H9 (cell line): Measurements from ENCODE around the gene HES4. TPM values are rescaled to one million over a fixed set of nuclear protein-coding genes. Genes with fewer than 3 reads are reported as not detected.

ENCODE experiments used
- DNase-seq: peaks from one replicate; pipeline ENCODE4 v3.0.0-alpha.2; 2017
- H2AFZ ChIP-seq: one replicate; pipeline ENCODE4 v1.6.1; 2013; ENCODE audit warnings: mild to moderate bottlenecking, low read length, control low read depth, moderate library complexity
- H2AK5ac ChIP-seq: 2 replicates; pipeline ENCODE4 v1.6.1; 2013; ENCODE audit warnings: low read length, control low read depth, mixed read lengths; ENCODE audit not compliant: insufficient read length
- H2BK120ac ChIP-seq: one replicate; pipeline ENCODE4 v1.6.1; 2013; ENCODE audit warnings: low read depth, mild to moderate bottlenecking, low read length, control low read depth, inconsistent platforms; ENCODE audit not compliant: poor library complexity, severe bottlenecking
- H2BK12ac ChIP-seq: 2 replicates; pipeline ENCODE4 v1.6.1; 2013; ENCODE audit warnings: low read length, control low read depth, mixed read lengths, low read depth; ENCODE audit not compliant: insufficient read length
- H2BK15ac ChIP-seq: 2 replicates; pipeline ENCODE4 v1.6.1; 2013; ENCODE audit warnings: low read depth, low read length, control low read depth
- H2BK20ac ChIP-seq: one replicate; pipeline ENCODE4 v1.6.1; 2013; ENCODE audit warnings: low read depth, mild to moderate bottlenecking, low read length, control low read depth, inconsistent platforms; ENCODE audit not compliant: poor library complexity, severe bottlenecking
- H2BK5ac ChIP-seq: 2 replicates; pipeline ENCODE4 v1.6.1; 2013; ENCODE audit warnings: low read length, control low read depth, mixed read lengths; ENCODE audit not compliant: insufficient read length
- H3K14ac ChIP-seq: 2 replicates; pipeline ENCODE4 v1.6.1; 2013; ENCODE audit warnings: low read length, control low read depth; ENCODE audit not compliant: insufficient read depth
- H3K18ac ChIP-seq: 2 replicates; pipeline ENCODE4 v1.6.1; 2013; ENCODE audit warnings: low read depth, mild to moderate bottlenecking, mixed read lengths, low read length, control low read depth; ENCODE audit not compliant: insufficient read length
- H3K23ac ChIP-seq: 2 replicates; pipeline ENCODE4 v1.6.1; 2013; ENCODE audit warnings: low read length, control low read depth, mixed read lengths, low read depth; ENCODE audit not compliant: insufficient read length
- H3K23me2 ChIP-seq: 2 replicates; pipeline ENCODE4 v1.6.1; 2013; ENCODE audit warnings: low read depth, mild to moderate bottlenecking, mixed read lengths, low read length, control low read depth; ENCODE audit not compliant: insufficient read length, poor library complexity, severe bottlenecking
- H3K27ac ChIP-seq: 2 replicates; pipeline ENCODE4 v1.5.1; 2013; ENCODE audit warnings: low read length, control low read depth, mixed read lengths, low read depth; ENCODE audit not compliant: insufficient read length
- H3K27me3 ChIP-seq: 2 replicates; pipeline ENCODE4 v1.6.1; 2013; ENCODE audit warnings: low read length, control low read depth, inconsistent platforms; ENCODE audit not compliant: insufficient read depth
- H3K4ac ChIP-seq: 2 replicates; pipeline ENCODE4 v1.6.1; 2013; ENCODE audit warnings: low read depth, mild to moderate bottlenecking, control low read depth, inconsistent platforms, low read length, moderate library complexity
- H3K4me1 ChIP-seq: 2 replicates; pipeline ENCODE4 v1.6.1; 2013; ENCODE audit warnings: low read length, control low read depth, inconsistent platforms; ENCODE audit not compliant: insufficient read depth
- H3K4me2 ChIP-seq: 2 replicates; pipeline ENCODE4 v1.6.1; 2013; ENCODE audit warnings: low read length, control low read depth, mixed read lengths; ENCODE audit not compliant: insufficient read length, insufficient read depth
- H3K56ac ChIP-seq: 2 replicates; pipeline ENCODE4 v1.6.1; 2013; ENCODE audit warnings: low read depth, mild to moderate bottlenecking, mixed read lengths, low read length, control low read depth; ENCODE audit not compliant: insufficient read length
- H3K79me1 ChIP-seq: 2 replicates; pipeline ENCODE4 v1.6.1; 2013; ENCODE audit warnings: low read depth, mild to moderate bottlenecking, moderate library complexity, low read length, control low read depth, inconsistent platforms; ENCODE audit not compliant: insufficient read depth, poor library complexity, severe bottlenecking
- H3K79me2 ChIP-seq: 2 replicates; pipeline ENCODE4 v1.6.1; 2013; ENCODE audit warnings: low read length, control low read depth, inconsistent platforms; ENCODE audit not compliant: insufficient read depth
- H3K9ac ChIP-seq: 2 replicates; pipeline ENCODE4 v1.6.1; 2013; ENCODE audit warnings: low read length, control low read depth, mixed read lengths; ENCODE audit not compliant: insufficient read length; ENCODE audit errors: extremely low read depth
- H3K9me3 ChIP-seq: one replicate; pipeline ENCODE4 v1.6.1; 2013; ENCODE audit warnings: low read depth, low read length, inconsistent platforms; ENCODE audit not compliant: control insufficient read depth
- H3T11ph ChIP-seq: one replicate; pipeline ENCODE4 v1.6.1; 2013; ENCODE audit warnings: mild to moderate bottlenecking, low read length, control low read depth, inconsistent platforms
- H4K20me1 ChIP-seq: one replicate; pipeline ENCODE4 v1.6.1; 2013; ENCODE audit not compliant: control insufficient read depth, insufficient read length, insufficient read depth
- H4K5ac ChIP-seq: 2 replicates; pipeline ENCODE4 v1.6.1; 2013; ENCODE audit warnings: low read depth, mild to moderate bottlenecking, mixed read lengths, low read length, control low read depth; ENCODE audit not compliant: insufficient read length
- H4K8ac ChIP-seq: replicated peaks from 2 replicates; pipeline ENCODE4 v1.6.1; 2013; ENCODE audit warnings: low read length, control low read depth, mixed read lengths, low read depth; ENCODE audit not compliant: insufficient read length
- H4K91ac ChIP-seq: 2 replicates; pipeline ENCODE4 v1.6.1; 2013; ENCODE audit warnings: low read depth, mild to moderate bottlenecking, moderate library complexity, mixed read lengths, low read length, control low read depth; ENCODE audit not compliant: insufficient read length
- H3K27ac Mint-ChIP-seq, 3 experiments: 2 replicates in 2 of 3; 3 replicates in 1 of 3; pipeline ENCODE4 v1.8.0; 2020 to 2021; ENCODE audit warnings: mixed read lengths in 3 of 3, mild to moderate bottlenecking in 1 of 3, moderate library complexity in 1 of 3
- H3K27me3 Mint-ChIP-seq: 2 replicates; pipeline ENCODE4 v1.8.0; 2021; ENCODE audit warnings: low read depth, mild to moderate bottlenecking, moderate library complexity, mixed read lengths
- H3K36me3 Mint-ChIP-seq, 3 experiments: 2 replicates in 2 of 3; 3 replicates in 1 of 3; pipeline ENCODE4 v1.8.0; 2020 to 2021; ENCODE audit warnings: low read depth in 3 of 3, mixed read lengths in 3 of 3; ENCODE audit not compliant: insufficient read depth in 1 of 3
- H3K4me1 Mint-ChIP-seq, 2 experiments: 2 replicates each; pipeline ENCODE4 v1.8.0; 2020; ENCODE audit warnings: mixed read lengths in 2 of 2
- H3K4me3 Mint-ChIP-seq, 2 experiments: 2 replicates in 1 of 2; 3 replicates in 1 of 2; pipeline ENCODE4 v1.8.0; 2020 to 2021; ENCODE audit warnings: mild to moderate bottlenecking in 2 of 2, mixed read lengths in 2 of 2, moderate library complexity in 1 of 2
- H3K9me3 Mint-ChIP-seq, 2 experiments: 2 replicates in 1 of 2; 3 replicates in 1 of 2; pipeline ENCODE4 v1.8.0; 2020; ENCODE audit warnings: mild to moderate bottlenecking in 2 of 2, mixed read lengths in 2 of 2, moderate library complexity in 1 of 2
- CTCF ChIP-seq: fragments of 200-600 bp; sonication (generic); conservative IDR thresholded peaks from 3 replicates; pipeline ENCODE4 v1.8.0; 2021; ENCODE audit warnings: antibody characterized with exemption, mild to moderate bottlenecking
- WGBS: extraction: QIAGEN DNeasy Blood & Tissue Kit; methylation state at CpG from one replicate; pipeline ENCODE4 v1.1.7; 2013; ENCODE audit warnings: missing lambda C conversion rate, low lambda C conversion rate, mixed read lengths; ENCODE audit not compliant: insufficient read length; ENCODE audit errors: extremely low coverage; 5-methylcytosine and 5-hydroxymethylcytosine counted together
- total RNA-seq: library from RNA; stranded (reverse); gene quantifications from 2 replicates; pipeline ENCODE4 v1.2.1, GENCODE V29; 2021

Gene HES4
- total RNA-seq, 1 experiment from 2014 or later = 4.0 TPM

- Histone ChIP-seq H4K91ac (no peak overlapping the region), H4K5ac (no peak overlapping the region), H2AK5ac (no peak overlapping the region), H3K9ac (no peak overlapping the region), H3K23me2 (no peaks in the 10 kb centered on the region), H3K4me1 (no peaks in the 10 kb centered on the region), H3K4me2 (no peak overlapping the region), H4K8ac (no peak overlapping the region), H3K9me3 (no peaks in the 10 kb centered on the region), H3K79me2 (no peaks in the 10 kb centered on the region), H3T11ph (no peak overlapping the region), H3K56ac (no peak overlapping the region), H3K79me1 (no peaks in the 10 kb centered on the region), H2BK15ac (no peak overlapping the region), H3K14ac (no peak overlapping the region), H2AFZ (no peak overlapping the region), H3K4ac (no peak overlapping the region), H2BK12ac (no peak overlapping the region), H2BK5ac (no peak overlapping the region), H2BK120ac (no peak overlapping the region), H3K18ac (no peak overlapping the region), H3K27ac (no peak overlapping the region), H2BK20ac (no peak overlapping the region), H4K20me1 (no peaks in the 10 kb centered on the region), H3K27me3 (peaks cover 2% of the 10 kb centered on the region; the same call in 1 of the 2 replicates), H3K23ac (no peak overlapping the region)
- TF ChIP-seq CTCF = no peak
- Mint-ChIP-seq H3K36me3 (peaks cover 0 to 6% (median 4%) of the 10 kb centered on the region in 3 experiments; a peak in 4 of 7 replicates), H3K4me3 (no peak overlapping the region), H3K27ac (no peak overlapping the region), H3K9me3 (peaks cover 4 to 6% of the 10 kb centered on the region in 2 experiments), H3K27me3 (peaks cover 65% of the 10 kb centered on the region), H3K4me1 (peaks cover 5 to 9% of the 10 kb centered on the region in 2 experiments; a peak in 3 of 4 replicates)
- DNase-seq = no peak
- WGBS = no CpG with 5 or more reads among the region's 9 CpGs
These were observed 20.2 kb downstream of the HES4 start for GRCh38 chr1:979744-980072.
